Endothelial cell of umbilical vein (primary cell): ENCODE results near the gene IZUMO4. TPM values are rescaled to one million over a fixed set of nuclear protein-coding genes. Genes with fewer than 3 reads are reported as not detected.

Source experiments
- BruUV-seq: library from RNA; stranded (reverse); fragments of 400-500 nt; replicated peaks from 2 replicates; lab custom pipeline; 2021; lab: Mats Ljungman, UMichigan
- CTCF ChIA-PET: fragments of 300-600, 350-600 bp; sonication (Branson Sonifier 250); formaldehyde crosslinking; loops from one replicate; lab custom pipeline; 2021; ENCODE audit warnings: antibody characterized with exemption, inconsistent platforms; lab: Charles Lee
- POLR2A ChIA-PET: fragments of 300-600, 350-600 bp; sonication (Branson Sonifier 250); formaldehyde crosslinking; loops from one replicate; lab custom pipeline; 2021; ENCODE audit warnings: antibody characterized with exemption, inconsistent platforms; lab: Charles Lee
- DNase-seq: peaks from one replicate; pipeline ENCODE4 v3.0.0-alpha.2; 2011; ENCODE audit warnings: low read depth, low spot score
- FAIRE-seq: peaks from 2 replicates; lab custom pipeline; 2011; peaks lifted over from hg19 to GRCh38; lab: Jason Lieb, UNC
- H2AFZ ChIP-seq: 2 replicates; pipeline ENCODE4 v1.6.0; 2012; ENCODE audit warnings: low read depth, low read length, control low read depth, inconsistent platforms
- H3K27ac ChIP-seq: 2 replicates; pipeline ENCODE4 v1.5.1; 2011; ENCODE audit warnings: low read depth, mild to moderate bottlenecking, control low read depth, low read length, moderate library complexity; ENCODE audit not compliant: insufficient read depth
- H3K27me3 ChIP-seq, 2 experiments: 2 replicates each; pipeline versions ENCODE4 v1.6.0 to v1.6.1; 2011; ENCODE audit warnings: low read length in 2 of 2, mixed read lengths in 1 of 2; ENCODE audit not compliant: control insufficient read depth in 2 of 2, insufficient read depth in 2 of 2
- H3K36me3 ChIP-seq, 2 experiments: 2 replicates in 1 of 2; 3 replicates in 1 of 2; pipeline ENCODE4 v1.5.1; 2011; ENCODE audit warnings: low read length in 2 of 2, mild to moderate bottlenecking in 1 of 2, moderate library complexity in 1 of 2; ENCODE audit not compliant: control insufficient read depth in 2 of 2, insufficient read depth in 2 of 2; ENCODE audit errors: extremely low read depth in 1 of 2
- H3K4me1 ChIP-seq: 3 replicates; pipeline ENCODE4 v1.5.1; 2011; ENCODE audit warnings: mild to moderate bottlenecking, low read length; ENCODE audit not compliant: control insufficient read depth, insufficient read depth; ENCODE audit errors: extremely low read depth
- H3K4me2 ChIP-seq: 2 replicates; pipeline ENCODE4 v1.6.1; 2011; ENCODE audit warnings: low read length, control low read depth, mixed read lengths; ENCODE audit not compliant: insufficient read depth
- H3K4me3 ChIP-seq, 3 experiments: fragments of 200-600 bp in 1 of 3; sonication (generic), shearing (Covaris generic) in 1 of 3; replicated peaks in 1 of 3; 2 replicates each; pipeline ENCODE4 v1.5.1; 2011 to 2016; ENCODE audit warnings: control low read depth in 3 of 3, low read length in 3 of 3, mild to moderate bottlenecking in 2 of 3, inconsistent platforms in 1 of 3, low read depth in 1 of 3, moderate library complexity in 1 of 3; ENCODE audit not compliant: insufficient read depth in 1 of 3
- H3K79me2 ChIP-seq: 2 replicates; pipeline ENCODE4 v1.6.0; 2012; ENCODE audit warnings: low read length, inconsistent platforms; ENCODE audit not compliant: control insufficient read depth, insufficient read depth
- H3K9ac ChIP-seq: replicated peaks from 2 replicates; pipeline ENCODE3; 2011; ENCODE audit warnings: low read length, control low read depth; ENCODE audit not compliant: insufficient read depth; ENCODE audit errors: extremely low read depth
- H3K9me1 ChIP-seq: replicated peaks from 3 replicates; pipeline ENCODE4 v1.6.0; 2011; ENCODE audit warnings: mild to moderate bottlenecking, low read length; ENCODE audit not compliant: control insufficient read depth, insufficient read depth; ENCODE audit errors: extremely low read depth
- H3K9me3 ChIP-seq: replicated peaks from 2 replicates; pipeline ENCODE4 v1.5.1; 2012; ENCODE audit warnings: low read length, inconsistent platforms; ENCODE audit not compliant: control insufficient read depth, insufficient read depth
- H4K20me1 ChIP-seq: replicated peaks from 2 replicates; pipeline ENCODE3; 2011; ENCODE audit warnings: mild to moderate bottlenecking, low read length; ENCODE audit not compliant: control insufficient read depth, insufficient read depth; ENCODE audit errors: extremely low read depth
- EZH2 ChIP-seq: IDR thresholded peaks from 2 replicates; pipeline ENCODE4 v1.6.1; 2012; ENCODE audit warnings: borderline replicate concordance, low read depth, mild to moderate bottlenecking, moderate library complexity, low read length, inconsistent platforms; ENCODE audit not compliant: severe bottlenecking
- GATA2 ChIP-seq: IDR thresholded peaks from 2 replicates; pipeline ENCODE4 v1.7.0; 2011; ENCODE audit warnings: low read depth, mild to moderate bottlenecking, moderate library complexity, mixed read lengths, low read length; ENCODE audit not compliant: insufficient read length, insufficient read depth
- JUN ChIP-seq: IDR thresholded peaks from 2 replicates; pipeline ENCODE4 v1.6.1; 2011; ENCODE audit warnings: borderline replicate concordance, low read depth; ENCODE audit not compliant: insufficient read length, insufficient read depth
- MYC ChIP-seq: IDR thresholded peaks from one replicate; pipeline ENCODE4 v1.6.1; 2011; ENCODE audit warnings: mild to moderate bottlenecking, low read depth, low read length
- POLR2A ChIP-seq: IDR thresholded peaks from 2 replicates; pipeline ENCODE4 v1.6.1; 2012; ENCODE audit warnings: low read depth, mild to moderate bottlenecking, control low read depth, low read length
- dilution Hi-C: fragments of 300-500 bp; cut with MboI; formaldehyde crosslinking; loops from one replicate; pipeline ENCODE4 v1.15.0; 2019; ENCODE audit warnings: low sequenced_read_pairs; ENCODE audit not compliant: extremely low pct_ligation_motif_present
- intact Hi-C: fragments of 100-400 bp; cut with micrococcal nuclease; formaldehyde crosslinking; loops from one replicate; pipeline ENCODE4 v1.10.0; 2022
- polyA plus RNA-seq, 4 experiments: library from polyadenylated mRNA; depleted of rRNA in 3 of 4; stranded (reverse) in 3 of 4; unstranded in 1 of 4; fragments of >200 nt; gene quantifications; 2 replicates each; pipeline versions ENCODE4 v1.2.1 to v1.2.3, GENCODE V29; 2011 to 2012; ENCODE audit warnings: missing spikeins in 1 of 4
- total RNA-seq: library from RNA; stranded (reverse); gene quantifications from 2 replicates; pipeline ENCODE4 v1.2.3, GENCODE V29; 2021
- TF ChIP-seq, protein P1 (sequence below), 2 donors: IDR thresholded peaks; 1 replicate in 1 of 2; 2 replicates in 1 of 2; pipeline ENCODE4 v1.5.1; 2011; ENCODE audit warnings: low read length in 2 of 2, mild to moderate bottlenecking in 2 of 2, moderate library complexity in 2 of 2, control low read depth in 1 of 2, inconsistent platforms in 1 of 2, low read depth in 1 of 2; ENCODE audit not compliant: insufficient read depth in 1 of 2; ENCODE audit errors: extremely low read depth in 1 of 2
- TF ChIP-seq, protein P2 (sequence below): IDR thresholded peaks from 2 replicates; pipeline ENCODE4 v1.6.1; 2011; ENCODE audit not compliant: insufficient read depth, insufficient read length

Gene IZUMO4
- total and polyA plus RNA-seq, 2 donors (not counting 3 experiments of a cell fraction or from before 2014, with no cell fraction given), result 1.1 to 2.0 TPM

DNA sequence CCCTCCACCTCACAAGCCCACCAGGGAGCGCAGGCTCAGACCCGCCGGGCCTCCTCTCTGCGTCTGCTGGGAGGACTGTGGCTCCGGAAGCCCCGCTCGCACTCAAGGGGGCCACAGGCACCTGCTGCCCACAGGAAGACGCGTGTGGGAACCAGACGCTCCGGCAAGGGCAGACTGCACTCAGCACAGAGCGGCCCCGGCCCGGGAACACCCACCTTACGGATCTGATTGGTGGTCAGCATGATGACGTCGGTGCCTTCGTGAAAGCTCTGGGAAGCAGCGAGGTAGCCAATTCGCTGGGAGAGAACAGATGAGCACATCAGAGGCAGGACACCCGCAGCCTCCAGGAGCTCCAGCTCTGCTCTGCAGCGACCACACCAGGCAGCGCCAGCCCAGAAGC is 40.1 kb downstream of the IZUMO4 start:
- Histone ChIP-seq H3K27me3 (no peaks in the 10 kb centered on the region), H3K4me2 (no peak overlapping the region), H4K20me1 (no peaks in the 10 kb centered on the region), H3K9ac (no peak overlapping the region), H3K36me3 (peaks cover 8 to 49% of the 10 kb centered on the region in 2 experiments), H3K4me3 (no peak overlapping the region), H3K27ac (no peak overlapping the region), H3K9me1 (no peaks in the 10 kb centered on the region), H2AFZ (no peak overlapping the region), H3K79me2 (peaks cover 46% of the 10 kb centered on the region), H3K9me3 (no peaks in the 10 kb centered on the region), H3K4me1 (no peaks in the 10 kb centered on the region)
- ChIA-PET CTCF (interaction anchor here (1.1 kb wide), 1 partner anchor 9 kb away, joined by 3 read pairs; no protein-coding TSS in a partner anchor), POLR2A (no interaction called here)
- dilution Hi-C loops, result no loop called here
- TF ChIP-seq, protein P1, sequence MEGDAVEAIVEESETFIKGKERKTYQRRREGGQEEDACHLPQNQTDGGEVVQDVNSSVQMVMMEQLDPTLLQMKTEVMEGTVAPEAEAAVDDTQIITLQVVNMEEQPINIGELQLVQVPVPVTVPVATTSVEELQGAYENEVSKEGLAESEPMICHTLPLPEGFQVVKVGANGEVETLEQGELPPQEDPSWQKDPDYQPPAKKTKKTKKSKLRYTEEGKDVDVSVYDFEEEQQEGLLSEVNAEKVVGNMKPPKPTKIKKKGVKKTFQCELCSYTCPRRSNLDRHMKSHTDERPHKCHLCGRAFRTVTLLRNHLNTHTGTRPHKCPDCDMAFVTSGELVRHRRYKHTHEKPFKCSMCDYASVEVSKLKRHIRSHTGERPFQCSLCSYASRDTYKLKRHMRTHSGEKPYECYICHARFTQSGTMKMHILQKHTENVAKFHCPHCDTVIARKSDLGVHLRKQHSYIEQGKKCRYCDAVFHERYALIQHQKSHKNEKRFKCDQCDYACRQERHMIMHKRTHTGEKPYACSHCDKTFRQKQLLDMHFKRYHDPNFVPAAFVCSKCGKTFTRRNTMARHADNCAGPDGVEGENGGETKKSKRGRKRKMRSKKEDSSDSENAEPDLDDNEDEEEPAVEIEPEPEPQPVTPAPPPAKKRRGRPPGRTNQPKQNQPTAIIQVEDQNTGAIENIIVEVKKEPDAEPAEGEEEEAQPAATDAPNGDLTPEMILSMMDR (IDR thresholded peaks at IDR 0.05; ENCODE audit: extremely low read depth in 1 of 2, insufficient read depth in 1 of 2, low read depth in 1 of 2, low read length in 2 of 2), result no peak
- TF ChIP-seq POLR2A (no peak), GATA2 (no peak)
- intact Hi-C loops, result no loop called here
- no peak for DNase-seq
- FAIRE-seq, result no peak
- BruUV-seq, result no TSS peak

DNA sequence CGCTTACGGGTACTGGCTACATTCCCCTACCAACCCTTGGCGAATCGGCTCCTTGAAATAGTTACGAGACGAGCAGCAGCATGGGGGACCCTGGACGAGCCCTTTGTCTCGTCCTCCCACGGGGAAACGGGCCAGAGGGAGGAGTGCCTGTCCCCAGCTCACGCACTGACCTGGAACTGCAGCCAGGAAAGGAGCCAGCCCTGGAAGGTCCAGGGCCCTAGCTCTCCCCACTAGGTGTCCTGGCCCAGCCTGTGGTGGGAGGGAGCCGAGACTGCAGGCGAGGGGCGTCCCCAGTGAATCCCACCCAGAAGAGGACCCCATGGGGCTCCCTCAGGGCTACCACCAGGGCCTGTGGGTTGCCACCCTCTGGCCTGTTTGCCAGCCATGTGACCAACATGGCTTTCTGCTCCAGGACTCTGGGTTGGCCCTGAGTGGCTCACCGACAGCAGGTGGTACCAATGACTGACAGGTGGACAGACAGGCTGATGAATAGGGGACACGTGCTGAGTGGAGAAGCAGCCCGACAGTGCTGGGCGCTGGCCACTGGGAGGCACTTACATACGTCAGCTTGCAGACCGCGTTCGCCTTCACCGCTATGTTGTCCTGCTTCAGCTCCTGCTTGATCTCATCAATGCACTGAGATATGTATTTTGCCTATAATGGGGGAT is 41.5 kb downstream of the IZUMO4 start:
- no peak overlapping the region for H3K4me2 ChIP-seq
- TF ChIP-seq GATA2 (no peak), JUN (no peak), MYC (no peak), EZH2 (no peak)
- TF ChIP-seq, protein P1 (IDR thresholded peaks at IDR 0.05; ENCODE audit: extremely low read depth in 1 of 2, insufficient read depth in 1 of 2, low read depth in 1 of 2, low read length in 2 of 2), result no peak
- TF ChIP-seq, protein P2, sequence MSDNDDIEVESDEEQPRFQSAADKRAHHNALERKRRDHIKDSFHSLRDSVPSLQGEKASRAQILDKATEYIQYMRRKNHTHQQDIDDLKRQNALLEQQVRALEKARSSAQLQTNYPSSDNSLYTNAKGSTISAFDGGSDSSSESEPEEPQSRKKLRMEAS, result no peak
- H3K27ac ChIP-seq, result no peak overlapping the region
- POLR2A ChIA-PET, result interaction anchor here (0.7 kb wide), 1 partner anchor 12 kb away, joined by 5 read pairs; no protein-coding TSS in a partner anchor
- no peak overlapping the region for H3K9ac ChIP-seq
- no peak overlapping the region for H2AFZ ChIP-seq
- intact Hi-C loops (no loop called here), dilution Hi-C loops (no loop called here)
- FAIRE-seq (no peak), DNase-seq (no peak)
- H4K20me1 ChIP-seq, result no peaks in the 10 kb centered on the region
- no TSS peak for BruUV-seq
- no peaks in the 10 kb centered on the region for H3K4me1 ChIP-seq
- H3K79me2 ChIP-seq, result peaks cover 54% of the 10 kb centered on the region
- H3K9me3 ChIP-seq, result no peaks in the 10 kb centered on the region
- peaks cover 7 to 38% of the 10 kb centered on the region in 2 experiments for H3K36me3 ChIP-seq
- no peak overlapping the region for H3K4me3 ChIP-seq
- no peaks in the 10 kb centered on the region for H3K27me3 ChIP-seq
- CTCF ChIA-PET, result no interaction called here
- H3K9me1 ChIP-seq, result no peaks in the 10 kb centered on the region
